ENCODE data around the gene CASP8AP2. TPM values are rescaled to one million over a fixed set of nuclear protein-coding genes. Genes with fewer than 3 reads are reported as not detected.
"Not testable (repeated sequence)": the region's sequence is repeated elsewhere in the genome, so short reads cannot be mapped to it uniquely, and the experiment has no call there.

Gene CASP8AP2
- total RNA-seq, 1 donor from 2014 or later: 16.5 TPM

DNA sequence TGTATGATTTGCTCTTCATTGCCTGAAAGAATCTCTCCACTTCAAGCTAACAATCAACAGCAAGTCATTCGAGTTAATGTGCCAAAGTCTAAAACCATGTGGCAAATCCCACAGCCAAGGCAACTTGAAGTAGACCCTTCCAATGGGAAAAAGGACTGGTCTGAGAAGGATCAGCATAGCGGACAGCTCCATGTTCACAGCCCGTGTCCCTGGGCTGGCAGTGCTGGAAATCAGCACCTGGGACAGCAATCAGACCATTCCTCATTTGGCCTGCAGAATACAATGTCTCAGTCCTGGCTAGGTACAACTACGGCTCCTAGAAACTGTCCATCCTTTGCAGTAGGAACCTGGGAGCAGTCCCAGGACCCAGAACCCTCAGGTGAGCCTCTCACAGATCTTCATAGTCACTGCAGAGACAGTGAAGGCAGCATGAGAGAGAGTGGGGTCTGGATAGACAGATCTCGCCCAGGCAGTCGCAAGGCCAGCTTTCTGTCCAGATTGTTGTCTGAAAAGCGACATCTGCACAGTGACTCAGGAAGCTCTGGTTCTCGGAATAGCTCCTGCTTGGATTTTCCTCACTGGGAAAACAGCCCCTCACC is 65.7 kb downstream of the CASP8AP2 start:
- Histone ChIP-seq H3K27ac (no peak overlapping the region), H3K4me3 (no peak overlapping the region), H3K4me1 (no peaks in the 10 kb centered on the region), H3K9me3 (no peaks in the 10 kb centered on the region), H3K27me3 (peaks cover 30% of the 10 kb centered on the region), H3K36me3 (no peaks in the 10 kb centered on the region)
- DNase-seq (no peak), ATAC-seq (peak; percentile 83)
- TF ChIP-seq, protein P1, sequence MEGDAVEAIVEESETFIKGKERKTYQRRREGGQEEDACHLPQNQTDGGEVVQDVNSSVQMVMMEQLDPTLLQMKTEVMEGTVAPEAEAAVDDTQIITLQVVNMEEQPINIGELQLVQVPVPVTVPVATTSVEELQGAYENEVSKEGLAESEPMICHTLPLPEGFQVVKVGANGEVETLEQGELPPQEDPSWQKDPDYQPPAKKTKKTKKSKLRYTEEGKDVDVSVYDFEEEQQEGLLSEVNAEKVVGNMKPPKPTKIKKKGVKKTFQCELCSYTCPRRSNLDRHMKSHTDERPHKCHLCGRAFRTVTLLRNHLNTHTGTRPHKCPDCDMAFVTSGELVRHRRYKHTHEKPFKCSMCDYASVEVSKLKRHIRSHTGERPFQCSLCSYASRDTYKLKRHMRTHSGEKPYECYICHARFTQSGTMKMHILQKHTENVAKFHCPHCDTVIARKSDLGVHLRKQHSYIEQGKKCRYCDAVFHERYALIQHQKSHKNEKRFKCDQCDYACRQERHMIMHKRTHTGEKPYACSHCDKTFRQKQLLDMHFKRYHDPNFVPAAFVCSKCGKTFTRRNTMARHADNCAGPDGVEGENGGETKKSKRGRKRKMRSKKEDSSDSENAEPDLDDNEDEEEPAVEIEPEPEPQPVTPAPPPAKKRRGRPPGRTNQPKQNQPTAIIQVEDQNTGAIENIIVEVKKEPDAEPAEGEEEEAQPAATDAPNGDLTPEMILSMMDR (IDR thresholded peaks at IDR 0.05): no peak
- intact Hi-C loops (cut with DNase I): no loop called here

DNA sequence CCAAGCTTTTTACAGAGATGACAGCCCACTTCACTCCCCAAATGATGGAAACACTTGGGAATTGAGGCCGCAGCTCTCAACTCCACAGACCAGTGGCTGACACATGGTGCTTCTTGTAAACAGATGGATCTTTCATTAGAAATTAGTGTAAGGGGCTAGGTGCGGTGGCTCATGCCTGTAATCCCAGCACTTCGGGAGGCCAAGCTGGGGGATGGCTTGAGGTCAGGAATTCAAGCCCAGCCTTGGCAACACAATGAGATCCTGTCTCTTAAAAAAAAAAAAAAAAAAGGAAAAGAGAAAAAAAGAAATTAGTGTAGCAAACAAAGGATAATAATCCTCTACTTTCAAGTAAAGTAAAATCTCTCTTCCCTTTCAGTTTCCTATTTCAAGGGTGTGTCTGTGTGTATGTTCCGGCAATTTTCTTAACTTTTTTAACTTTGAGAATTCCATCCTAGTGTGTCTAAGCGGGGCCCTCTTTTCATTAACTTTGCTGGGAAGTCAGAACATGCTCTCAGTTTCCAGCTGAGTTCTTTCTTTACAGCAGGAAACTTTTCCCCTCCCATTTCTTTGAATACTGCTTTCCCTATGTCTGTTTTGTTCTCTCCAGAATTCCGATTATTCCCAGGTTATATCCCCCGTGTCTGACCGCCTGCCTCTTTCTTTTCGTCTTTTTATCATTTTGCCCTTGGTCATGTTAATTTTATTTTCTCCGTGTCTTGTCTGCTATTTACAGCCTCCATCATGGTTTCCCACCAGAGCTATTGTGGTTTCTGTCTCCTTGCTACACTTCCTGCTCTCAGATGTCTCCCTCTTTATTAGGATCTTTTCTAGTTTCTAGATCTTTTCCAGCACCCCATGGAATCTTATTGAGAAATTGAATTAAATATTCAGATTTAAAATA is 80.6 kb downstream of the CASP8AP2 start:
- ATAC-seq; intact Hi-C loops (cut with DNase I); H3K27me3 ChIP-seq; DNase-seq; H3K27ac ChIP-seq; H3K4me1 ChIP-seq; H3K4me3 ChIP-seq; H3K9me3 ChIP-seq; H3K36me3 ChIP-seq: not testable (repeated sequence)

- Histone ChIP-seq H3K27ac (no peak overlapping the region), H3K9me3 (no peaks in the 10 kb centered on the region), H3K27me3 (no peaks in the 10 kb centered on the region), H3K4me3 (no peak overlapping the region), H3K36me3 (no peaks in the 10 kb centered on the region), H3K4me1 (no peaks in the 10 kb centered on the region)
- intact Hi-C loops (cut with DNase I): no loop called here
- ATAC-seq (no peak), DNase-seq (no peak)
- TF ChIP-seq, protein P1 (IDR thresholded peaks at IDR 0.05): no peak
Observed at GRCh38 chr6:89910902-89911240, 81.2 kb downstream of the CASP8AP2 start.

GRCh38 chr6:89916136-89916920 is 86.6 kb downstream of the CASP8AP2 start:
- TF ChIP-seq, protein P1 (IDR thresholded peaks at IDR 0.05): no peak
- no peak for DNase-seq
- no peak overlapping the region for H3K27ac ChIP-seq
- H3K36me3 ChIP-seq: no peaks in the 10 kb centered on the region
- H3K4me3 ChIP-seq: no peak overlapping the region
- no peaks in the 10 kb centered on the region for H3K9me3 ChIP-seq
- no peak for ATAC-seq
- no peaks in the 10 kb centered on the region for H3K27me3 ChIP-seq
- intact Hi-C loops (cut with DNase I): no loop called here
- no peaks in the 10 kb centered on the region for H3K4me1 ChIP-seq

DNA sequence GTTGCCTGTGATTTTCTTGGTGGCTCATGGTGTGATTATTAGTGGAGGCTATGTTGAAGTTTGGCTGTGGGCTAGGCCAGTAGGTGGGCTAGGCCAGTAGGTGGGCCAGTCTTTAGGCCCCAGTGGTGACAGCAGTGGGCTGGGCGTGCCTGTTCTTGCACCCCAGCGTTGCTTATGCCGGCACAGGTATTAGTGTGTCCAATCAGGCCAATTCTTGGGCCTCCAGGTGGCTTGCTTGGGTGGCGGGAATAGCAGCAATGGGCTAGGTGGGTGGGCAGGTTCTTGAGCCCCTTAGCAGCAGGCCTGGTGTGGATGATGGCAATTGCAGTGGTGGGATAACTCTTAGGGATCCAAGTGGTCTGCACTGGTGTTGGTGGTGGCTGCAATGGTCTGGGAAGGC is 87.5 kb downstream of the CASP8AP2 start:
- DNase-seq (no peak), ATAC-seq (peak; percentile 15)
- Histone ChIP-seq H3K9me3 (no peaks in the 10 kb centered on the region), H3K27ac (no peak overlapping the region), H3K36me3 (no peaks in the 10 kb centered on the region), H3K4me1 (no peaks in the 10 kb centered on the region), H3K27me3 (peaks cover 4% of the 10 kb centered on the region), H3K4me3 (no peak overlapping the region)
- TF ChIP-seq, protein P1 (IDR thresholded peaks at IDR 0.05): no peak
- intact Hi-C loops (cut with DNase I): no loop called here

Measured in upper lobe of right lung (tissue), 1 donor.